Measurements from ENCODE around the gene ARHGAP18. TPM values are rescaled to one million over a fixed set of nuclear protein-coding genes. Genes with fewer than 3 reads are reported as not detected.

Gene ARHGAP18
- total RNA-seq, 6 donors from 2014 or later = 30.4 to 56.8 (median 48.9) TPM

- ATAC-seq (ENCODE audit: low FRiP score in 2 of 2) = no peak
- DNase-seq = no peak
- Histone ChIP-seq H3K36me3 (peaks cover 0 to 6% (median 0%) of the 10 kb centered on the region in 4 donors), H3K9me3 (no peaks in the 10 kb centered on the region), H3K4me1 (peaks cover 2 to 37% (median 19%) of the 10 kb centered on the region in 4 donors), H3K27ac (peak overlapping the region; percentile 23 to 89 (median 76)), H3K4me3 (peak overlapping the region in 3 of 4 donors; percentile 50 to 59 (median 57)), H3K27me3 (no peaks in the 10 kb centered on the region)
- 65 to 71% methylated on average over 6 to 8 of the region's 8 CpGs for WGBS, 2 donors
- no peak for TF ChIP-seq POLR2A (IDR thresholded peaks at IDR 0.05)
- TF ChIP-seq EP300 (IDR thresholded peaks at IDR 0.05) = no peak
- no peak for TF ChIP-seq CTCF (IDR thresholded peaks at IDR 0.05)
- no peak for TF ChIP-seq POLR2AphosphoS5 (IDR thresholded peaks at IDR 0.05)
Measured at GRCh38 chr6:129707882-129708495, 2.0 kb downstream of the ARHGAP18 start.

GRCh38 chr6:129707028-129707427, 2.9 kb downstream of the ARHGAP18 start:
- Histone ChIP-seq H3K4me1 (peaks cover 9 to 43% (median 19%) of the 10 kb centered on the region in 4 donors), H3K27ac (peak overlapping the region in 2 of 4 donors; percentile 83 to 89), H3K9me3 (no peaks in the 10 kb centered on the region), H3K27me3 (no peaks in the 10 kb centered on the region), H3K4me3 (peak overlapping the region in 2 of 4 donors; percentile 50 to 57), H3K36me3 (peaks cover 0 to 6% (median 0%) of the 10 kb centered on the region in 4 donors)
- 72 to 79% methylated on average over 6 of the region's 6 CpGs for WGBS, 2 donors
- no peak for TF ChIP-seq CTCF (IDR thresholded peaks at IDR 0.05)
- no peak for TF ChIP-seq POLR2AphosphoS5 (IDR thresholded peaks at IDR 0.05)
- no peak for TF ChIP-seq EP300 (IDR thresholded peaks at IDR 0.05)
- TF ChIP-seq POLR2A (IDR thresholded peaks at IDR 0.05) = no peak
- ATAC-seq (ENCODE audit: low FRiP score in 2 of 2) (no peak), DNase-seq (no peak)

GRCh38 chr6:129705212-129705611, 4.8 kb downstream of the ARHGAP18 start:
- no peak for ATAC-seq (ENCODE audit: low FRiP score in 2 of 2)
- peaks cover 21 to 49% (median 25%) of the 10 kb centered on the region in 4 donors for H3K4me1 ChIP-seq
- TF ChIP-seq POLR2A (IDR thresholded peaks at IDR 0.05) (no peak), EP300 (IDR thresholded peaks at IDR 0.05) (no peak), POLR2AphosphoS5 (IDR thresholded peaks at IDR 0.05) (no peak)

GRCh38 chr6:129704708-129705107, 5.3 kb downstream of the ARHGAP18 start:
- DNase-seq = no peak
- peaks cover 23 to 54% (median 27%) of the 10 kb centered on the region in 4 donors for H3K4me1 ChIP-seq
- H3K9me3 ChIP-seq = no peaks in the 10 kb centered on the region
- no peak for TF ChIP-seq CTCF (IDR thresholded peaks at IDR 0.05)
- peak overlapping the region in 2 of 4 donors; percentile 1 to 37 for H3K27ac ChIP-seq
- H3K4me3 ChIP-seq = peak overlapping the region in 1 of 4 donors; percentile 3
- no peak for ATAC-seq (ENCODE audit: low FRiP score in 2 of 2)
- H3K27me3 ChIP-seq = no peaks in the 10 kb centered on the region
- peaks cover 0 to 6% (median 0%) of the 10 kb centered on the region in 4 donors for H3K36me3 ChIP-seq

More at GRCh38 chr6:129705212-129705611, 4.8 kb downstream of the ARHGAP18 start:
- H3K36me3 ChIP-seq = peaks cover 0 to 6% (median 0%) of the 10 kb centered on the region in 4 donors
- no peaks in the 10 kb centered on the region for H3K9me3 ChIP-seq
- no peak overlapping the region for H3K27ac ChIP-seq
- no peak for DNase-seq
- no peaks in the 10 kb centered on the region for H3K27me3 ChIP-seq
- H3K4me3 ChIP-seq = peak overlapping the region in 1 of 4 donors; percentile 3

DNA sequence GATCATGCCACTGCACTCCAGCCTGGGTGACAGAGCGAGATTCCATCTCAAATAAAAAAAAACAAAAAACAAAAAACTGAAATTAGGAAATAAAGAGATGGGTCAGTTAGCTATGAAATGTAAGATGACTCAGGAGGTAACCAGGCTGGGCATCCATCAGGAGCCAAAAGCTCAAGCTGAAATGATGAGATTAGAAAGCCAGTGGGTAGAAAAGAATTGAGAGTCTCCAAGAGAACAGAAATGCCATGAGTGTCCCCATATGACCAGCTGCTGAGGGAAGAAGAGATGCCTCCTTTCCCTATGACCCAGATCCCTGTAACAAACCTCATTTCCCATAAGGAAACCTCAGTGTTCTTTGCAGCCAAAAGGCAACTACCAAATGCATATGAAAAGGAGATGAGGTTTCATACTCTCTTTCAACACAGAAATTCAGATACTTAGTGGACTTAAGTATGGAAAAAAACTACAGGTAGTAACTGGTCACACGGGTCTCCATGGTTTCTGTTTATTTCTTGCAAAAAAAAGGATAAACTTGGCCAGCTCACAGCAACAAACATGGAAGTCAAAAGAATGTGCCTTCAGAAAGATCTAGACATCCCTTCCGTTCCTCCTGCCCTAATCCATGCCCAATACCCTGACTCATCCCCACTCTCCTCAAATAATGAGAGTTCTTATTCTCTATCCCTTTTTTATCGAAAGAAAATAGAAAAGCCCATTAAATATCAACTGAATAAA, 8.1 kb downstream of the ARHGAP18 start:
- TF ChIP-seq POLR2A (IDR thresholded peaks at IDR 0.05) (no peak), EP300 (IDR thresholded peaks at IDR 0.05) (no peak), POLR2AphosphoS5 (IDR thresholded peaks at IDR 0.05) (no peak), CTCF (IDR thresholded peaks at IDR 0.05) (no peak)
- no peaks in the 10 kb centered on the region for H3K27me3 ChIP-seq
- peak overlapping the region; percentile 17 to 69 (median 34) for H3K27ac ChIP-seq
- ATAC-seq (ENCODE audit: low FRiP score in 2 of 2) = no peak
- peaks cover 11 to 38% (median 32%) of the 10 kb centered on the region in 4 donors for H3K4me1 ChIP-seq
- H3K4me3 ChIP-seq = no peak overlapping the region
- 65 to 67% methylated on average over 4 of the region's 4 CpGs for WGBS, 2 donors
- H3K36me3 ChIP-seq = peaks cover 0 to 6% (median 0%) of the 10 kb centered on the region in 4 donors
- no peak for DNase-seq
- no peaks in the 10 kb centered on the region for H3K9me3 ChIP-seq
